ENCODE data around the gene BSCL2. TPM values are rescaled to one million over a fixed set of nuclear protein-coding genes. Genes with fewer than 3 reads are reported as not detected.

Gene BSCL2
- total and polyA plus RNA-seq, 2 of the 13 experiments (the other 11 are each of a cell fraction or from before 2014, with no cell fraction given), result 19.5 to 21.1 TPM

DNA sequence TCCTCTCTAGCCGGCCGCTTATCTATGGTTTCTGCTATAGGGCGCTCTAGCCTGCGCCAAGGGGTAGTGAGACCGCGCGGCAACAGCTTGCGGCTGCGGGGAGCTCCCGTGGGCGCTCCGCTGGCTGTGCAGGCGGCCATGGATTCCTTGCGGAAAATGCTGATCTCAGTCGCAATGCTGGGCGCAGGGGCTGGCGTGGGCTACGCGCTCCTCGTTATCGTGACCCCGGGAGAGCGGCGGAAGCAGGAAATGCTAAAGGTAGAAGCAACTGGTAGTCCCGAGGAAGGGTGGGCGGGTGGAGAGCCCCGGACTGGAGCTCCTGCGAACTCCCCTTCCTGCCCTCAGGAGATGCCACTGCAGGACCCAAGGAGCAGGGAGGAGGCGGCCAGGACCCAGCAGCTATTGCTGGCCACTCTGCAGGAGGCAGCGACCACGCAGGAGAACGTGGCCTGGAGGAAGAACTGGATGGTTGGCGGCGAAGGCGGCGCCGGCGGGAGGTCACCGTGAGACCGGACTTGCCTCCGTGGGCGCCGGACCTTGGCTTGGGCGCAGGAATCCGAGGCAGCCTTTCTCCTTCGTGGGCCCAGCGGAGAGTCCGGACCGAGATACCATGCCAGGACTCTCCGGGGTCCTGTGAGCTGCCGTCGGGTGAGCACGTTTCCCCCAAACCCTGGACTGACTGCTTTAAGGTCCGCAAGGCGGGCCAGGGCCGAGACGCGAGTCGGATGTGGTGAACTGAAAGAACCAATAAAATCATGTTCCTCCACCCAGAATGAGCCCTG lies 35.4 kb downstream of the BSCL2 start, which contains the start of the genes LBHD1 and UQCC3 (continued):
- TF ChIP-seq MEF2D (CRISPR knock-in tag; IDR thresholded peaks at IDR 0.05) (no peak), RXRA (CRISPR knock-in tag; IDR thresholded peaks at IDR 0.05) (peak; percentile 73), ATF7-NPFF (CRISPR knock-in tag; IDR thresholded peaks at IDR 0.05; ENCODE audit: low read depth) (no peak; the same call in none of the 2 replicates), ZNF496 (CRISPR knock-in tag; IDR thresholded peaks at IDR 0.05; ENCODE audit: insufficient replicate concordance) (no peak), SALL1 (CRISPR knock-in tag; IDR thresholded peaks at IDR 0.05) (peak; percentile 78), KDM4B (CRISPR knock-in tag; IDR thresholded peaks at IDR 0.05) (no peak), ZNF24 (IDR thresholded peaks at IDR 0.05) (no peak), ZNF333 (CRISPR knock-in tag; IDR thresholded peaks at IDR 0.05; ENCODE audit: borderline replicate concordance) (no peak; the same call in 1 of the 2 replicates), STAT5B (CRISPR knock-in tag; IDR thresholded peaks at IDR 0.05) (no peak; the same call in 1 of the 2 replicates), ZNF253 (CRISPR knock-in tag; IDR thresholded peaks at IDR 0.05; ENCODE audit: borderline replicate concordance) (0 out of 2 replicates have a peak, but pooled peaks have one; percentile 5), ZNF335 (CRISPR knock-in tag; IDR thresholded peaks at IDR 0.05) (peak; percentile 23), ZSCAN22 (CRISPR knock-in tag; IDR thresholded peaks at IDR 0.05) (no peak), POGZ (CRISPR knock-in tag; IDR thresholded peaks at IDR 0.05) (peak; percentile 65; the same call in 1 of the 2 replicates), ZNF30 (CRISPR knock-in tag; IDR thresholded peaks at IDR 0.05) (no peak), GATAD2A (CRISPR knock-in tag; IDR thresholded peaks at IDR 0.05) (0 out of 2 replicates have a peak, but pooled peaks have one; percentile 34), ZNF782 (CRISPR knock-in tag; IDR thresholded peaks at IDR 0.05; ENCODE audit: borderline replicate concordance) (no peak), ZNF737 (CRISPR knock-in tag; IDR thresholded peaks at IDR 0.05; ENCODE audit: borderline replicate concordance) (no peak), ZNF572 (CRISPR knock-in tag; IDR thresholded peaks at IDR 0.05) (peak; percentile 53; the same call in 1 of the 2 replicates), DMAP1 (CRISPR knock-in tag; IDR thresholded peaks at IDR 0.05) (peak; percentile 80), NFIC (IDR thresholded peaks at IDR 0.05; ENCODE audit: low read length) (no peak), MAF1 (CRISPR knock-in tag; IDR thresholded peaks at IDR 0.05; ENCODE audit: borderline replicate concordance) (no peak; the same call in 1 of the 2 replicates), ZNF788 (CRISPR knock-in tag; IDR thresholded peaks at IDR 0.05; ENCODE audit: borderline replicate concordance) (peak; percentile 19; the same call in 1 of the 2 replicates), NFE2L1 (CRISPR knock-in tag; IDR thresholded peaks at IDR 0.05; ENCODE audit: borderline replicate concordance) (peak; percentile 87; the same call in 1 of the 2 replicates), ZNF550 (CRISPR knock-in tag; IDR thresholded peaks at IDR 0.05; ENCODE audit: borderline replicate concordance) (peak; percentile 93; the same call in 1 of the 2 replicates), ZNF552 (CRISPR knock-in tag; IDR thresholded peaks at IDR 0.05; ENCODE audit: borderline replicate concordance) (no peak)
- TF ChIP-seq, protein P1, sequence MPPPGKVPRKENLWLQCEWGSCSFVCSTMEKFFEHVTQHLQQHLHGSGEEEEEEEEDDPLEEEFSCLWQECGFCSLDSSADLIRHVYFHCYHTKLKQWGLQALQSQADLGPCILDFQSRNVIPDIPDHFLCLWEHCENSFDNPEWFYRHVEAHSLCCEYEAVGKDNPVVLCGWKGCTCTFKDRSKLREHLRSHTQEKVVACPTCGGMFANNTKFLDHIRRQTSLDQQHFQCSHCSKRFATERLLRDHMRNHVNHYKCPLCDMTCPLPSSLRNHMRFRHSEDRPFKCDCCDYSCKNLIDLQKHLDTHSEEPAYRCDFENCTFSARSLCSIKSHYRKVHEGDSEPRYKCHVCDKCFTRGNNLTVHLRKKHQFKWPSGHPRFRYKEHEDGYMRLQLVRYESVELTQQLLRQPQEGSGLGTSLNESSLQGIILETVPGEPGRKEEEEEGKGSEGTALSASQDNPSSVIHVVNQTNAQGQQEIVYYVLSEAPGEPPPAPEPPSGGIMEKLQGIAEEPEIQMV (CRISPR knock-in tag; IDR thresholded peaks at IDR 0.05; ENCODE audit: low read depth), result no peak
- TF ChIP-seq, protein P2, sequence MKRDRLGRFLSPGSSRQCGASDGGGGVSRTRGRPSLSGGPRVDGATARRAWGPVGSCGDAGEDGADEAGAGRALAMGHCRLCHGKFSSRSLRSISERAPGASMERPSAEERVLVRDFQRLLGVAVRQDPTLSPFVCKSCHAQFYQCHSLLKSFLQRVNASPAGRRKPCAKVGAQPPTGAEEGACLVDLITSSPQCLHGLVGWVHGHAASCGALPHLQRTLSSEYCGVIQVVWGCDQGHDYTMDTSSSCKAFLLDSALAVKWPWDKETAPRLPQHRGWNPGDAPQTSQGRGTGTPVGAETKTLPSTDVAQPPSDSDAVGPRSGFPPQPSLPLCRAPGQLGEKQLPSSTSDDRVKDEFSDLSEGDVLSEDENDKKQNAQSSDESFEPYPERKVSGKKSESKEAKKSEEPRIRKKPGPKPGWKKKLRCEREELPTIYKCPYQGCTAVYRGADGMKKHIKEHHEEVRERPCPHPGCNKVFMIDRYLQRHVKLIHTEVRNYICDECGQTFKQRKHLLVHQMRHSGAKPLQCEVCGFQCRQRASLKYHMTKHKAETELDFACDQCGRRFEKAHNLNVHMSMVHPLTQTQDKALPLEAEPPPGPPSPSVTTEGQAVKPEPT (CRISPR knock-in tag; IDR thresholded peaks at IDR 0.05; ENCODE audit: low read depth), result no peak
- TF ChIP-seq, protein P3, sequence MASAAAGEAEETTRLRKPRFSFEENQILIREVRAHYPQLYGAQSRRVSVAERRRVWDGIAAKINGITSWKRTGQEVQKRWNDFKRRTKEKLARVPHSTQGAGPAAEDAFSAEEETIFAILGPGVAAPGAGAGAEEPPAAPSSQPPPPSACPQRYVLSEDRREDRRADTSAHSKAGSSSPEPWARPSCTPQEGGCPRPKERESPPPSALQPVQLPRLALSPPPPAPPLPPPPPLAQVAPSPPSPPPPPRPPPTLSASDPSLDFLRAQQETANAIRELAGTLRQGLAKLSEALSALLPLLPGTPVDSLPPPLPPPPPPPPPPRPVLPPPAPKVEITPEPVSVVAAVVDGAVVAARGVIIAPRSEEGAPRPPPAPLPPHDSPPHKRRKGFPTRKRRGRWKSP (CRISPR knock-in tag; IDR thresholded peaks at IDR 0.05), result peak; percentile 80

Data from HepG2 (cell line).